ENCODE data around the gene GPC6. TPM values are rescaled to one million over a fixed set of nuclear protein-coding genes. Genes with fewer than 3 reads are reported as not detected.

GPC6 gene
- total RNA-seq, 5 donors from 2014 or later (not counting 1 experiment from before 2014, with no cell fraction given): 0.03 to 0.18 (median 0.06) TPM; not detected in 2

- DNase-seq: no peak
- ChIA-PET CTCF (interaction anchor here in 1 of 2 donors (0.6 kb wide), 1 partner anchor 174 kb away, joined by 5 read pairs; no protein-coding TSS in a partner anchor), POLR2A (interaction anchor here in 1 of 2 donors (0.6 kb wide), 1 partner anchor 103 kb away, joined by 4 read pairs; no protein-coding TSS in a partner anchor)
- Histone ChIP-seq H3K27me3 (replicated peaks in 1 of 2; ENCODE audit: control insufficient read depth in 2 of 2, extremely low read depth in 1 of 2, insufficient read depth in 2 of 2, low read length in 1 of 2) (peaks cover 0 to 5% of the 10 kb centered on the region in 2 experiments), H3K27ac (ENCODE audit: low read length) (no peak overlapping the region), H3K36me3 (ENCODE audit: control insufficient read depth in 2 of 2, extremely low read depth in 1 of 2, insufficient read depth in 1 of 2, low read length in 1 of 2) (no peaks in the 10 kb centered on the region), H3K9me3 (no peaks in the 10 kb centered on the region), H3K4me1 (ENCODE audit: control insufficient read depth in 1 of 2, extremely low read depth in 1 of 2, insufficient read depth in 2 of 2, low read length in 2 of 2) (peaks cover 0 to 2% of the 10 kb centered on the region in 2 experiments), H3K4me3 (ENCODE audit: control insufficient read depth in 1 of 2, extremely low read depth in 1 of 2, low read length in 1 of 2) (no peak overlapping the region)
- Mint-ChIP-seq H3K36me3 (no peaks in the 10 kb centered on the region), H3K4me3 (no peak overlapping the region), H3K27me3 (peaks cover 0 to 3% of the 10 kb centered on the region in 2 donors), H3K9me3 (no peaks in the 10 kb centered on the region), H3K27ac (no peak overlapping the region), H3K4me1 (peaks cover 0 to 6% (median 2%) of the 10 kb centered on the region in 3 donors)
- 33% methylated on average over 2 of the region's 7 CpGs for WGBS (ENCODE audit: insufficient coverage)
- no peak for ATAC-seq (replicated peaks in 1 of 4)
Observed at GRCh38 chr13:94303644-94304174, 1077.1 kb downstream of the GPC6 start.

GRCh38 chr13:94305033-94305432 is 1078.4 kb downstream of the GPC6 start:
- H3K27ac Mint-ChIP-seq: no peak overlapping the region
- POLR2A ChIA-PET: no interaction called here
- WGBS (ENCODE audit: insufficient coverage): no CpG with 5 or more reads among the region's 2 CpGs
- H3K27me3 Mint-ChIP-seq: peaks cover 0 to 3% of the 10 kb centered on the region in 2 donors
- DNase-seq (no peak), ATAC-seq (replicated peaks in 1 of 4) (no peak)
- H3K36me3 ChIP-seq (ENCODE audit: control insufficient read depth in 2 of 2, extremely low read depth in 1 of 2, insufficient read depth in 1 of 2, low read length in 1 of 2): no peaks in the 10 kb centered on the region
- H3K4me3 Mint-ChIP-seq: no peak overlapping the region
- H3K9me3 Mint-ChIP-seq: no peaks in the 10 kb centered on the region
- peaks cover 0 to 2% of the 10 kb centered on the region in 2 experiments for H3K4me1 ChIP-seq (ENCODE audit: control insufficient read depth in 1 of 2, extremely low read depth in 1 of 2, insufficient read depth in 2 of 2, low read length in 2 of 2)
- no peaks in the 10 kb centered on the region for H3K9me3 ChIP-seq
- H3K36me3 Mint-ChIP-seq: no peaks in the 10 kb centered on the region
- CTCF ChIA-PET: no interaction called here
- H3K27ac ChIP-seq (ENCODE audit: low read length): no peak overlapping the region
- H3K4me1 Mint-ChIP-seq: peaks cover 0 to 6% (median 2%) of the 10 kb centered on the region in 3 donors
- H3K4me3 ChIP-seq (ENCODE audit: control insufficient read depth in 1 of 2, extremely low read depth in 1 of 2, low read length in 1 of 2): no peak overlapping the region
- H3K27me3 ChIP-seq (replicated peaks in 1 of 2; ENCODE audit: control insufficient read depth in 2 of 2, extremely low read depth in 1 of 2, insufficient read depth in 2 of 2, low read length in 1 of 2): peaks cover 0 to 5% of the 10 kb centered on the region in 2 experiments

- H3K27me3 Mint-ChIP-seq: peaks cover 0 to 2% of the 10 kb centered on the region in 2 donors
- H3K36me3 ChIP-seq (ENCODE audit: control insufficient read depth in 2 of 2, extremely low read depth in 1 of 2, insufficient read depth in 1 of 2, low read length in 1 of 2): no peaks in the 10 kb centered on the region
- no peaks in the 10 kb centered on the region for H3K9me3 Mint-ChIP-seq
- ATAC-seq (replicated peaks in 1 of 4): no peak
- peaks cover 0 to 2% of the 10 kb centered on the region in 2 experiments for H3K4me1 ChIP-seq (ENCODE audit: control insufficient read depth in 1 of 2, extremely low read depth in 1 of 2, insufficient read depth in 2 of 2, low read length in 2 of 2)
- POLR2A ChIA-PET: interaction anchor here in 1 of 2 donors (0.5 kb wide), 1 partner anchor 22 kb away, joined by 3 read pairs; no protein-coding TSS in a partner anchor
- H3K27ac Mint-ChIP-seq: no peak overlapping the region
- no peak overlapping the region for H3K4me3 ChIP-seq (ENCODE audit: control insufficient read depth in 1 of 2, extremely low read depth in 1 of 2, low read length in 1 of 2)
- H3K4me3 Mint-ChIP-seq: no peak overlapping the region
- H3K27me3 ChIP-seq (replicated peaks in 1 of 2; ENCODE audit: control insufficient read depth in 2 of 2, extremely low read depth in 1 of 2, insufficient read depth in 2 of 2, low read length in 1 of 2): peaks cover 0 to 5% of the 10 kb centered on the region in 2 experiments
- CTCF ChIA-PET: no interaction called here
- no peaks in the 10 kb centered on the region for H3K9me3 ChIP-seq
- H3K27ac ChIP-seq (ENCODE audit: low read length): no peak overlapping the region
- no CpG with 5 or more reads among the region's 1 CpG for WGBS (ENCODE audit: insufficient coverage)
- no peak for DNase-seq
- H3K36me3 Mint-ChIP-seq: no peaks in the 10 kb centered on the region
- peaks cover 0 to 6% (median 2%) of the 10 kb centered on the region in 3 donors for H3K4me1 Mint-ChIP-seq
Observed at GRCh38 chr13:94305463-94305862, 1078.9 kb downstream of the GPC6 start.

- Histone ChIP-seq H3K27ac (ENCODE audit: low read length) (no peak overlapping the region), H3K36me3 (ENCODE audit: control insufficient read depth in 2 of 2, extremely low read depth in 1 of 2, insufficient read depth in 1 of 2, low read length in 1 of 2) (no peaks in the 10 kb centered on the region), H3K4me1 (ENCODE audit: control insufficient read depth in 1 of 2, extremely low read depth in 1 of 2, insufficient read depth in 2 of 2, low read length in 2 of 2) (peaks cover 0 to 2% of the 10 kb centered on the region in 2 experiments), H3K27me3 (replicated peaks in 1 of 2; ENCODE audit: control insufficient read depth in 2 of 2, extremely low read depth in 1 of 2, insufficient read depth in 2 of 2, low read length in 1 of 2) (peaks cover 0 to 5% of the 10 kb centered on the region in 2 experiments), H3K4me3 (ENCODE audit: control insufficient read depth in 1 of 2, extremely low read depth in 1 of 2, low read length in 1 of 2) (no peak overlapping the region), H3K9me3 (no peaks in the 10 kb centered on the region)
- peaks cover 0 to 3% of the 10 kb centered on the region in 2 donors for H3K27me3 Mint-ChIP-seq
- DNase-seq (no peak), ATAC-seq (replicated peaks in 1 of 4) (no peak)
- no peaks in the 10 kb centered on the region for H3K36me3 Mint-ChIP-seq
- H3K27ac Mint-ChIP-seq: no peak overlapping the region
- ChIA-PET POLR2A (interaction anchor here in 1 of 2 donors (0.5 kb wide), 1 partner anchor 21 kb away, joined by 3 read pairs; no protein-coding TSS in a partner anchor), CTCF (no interaction called here)
- peaks cover 0 to 6% (median 2%) of the 10 kb centered on the region in 3 donors for H3K4me1 Mint-ChIP-seq
- H3K4me3 Mint-ChIP-seq: no peak overlapping the region
- WGBS (ENCODE audit: insufficient coverage): no CpG with 5 or more reads among the region's 4 CpGs
- H3K9me3 Mint-ChIP-seq: no peaks in the 10 kb centered on the region
Observed at GRCh38 chr13:94305934-94306333, 1079.3 kb downstream of the GPC6 start.

GRCh38 chr13:94308832-94309231 is 1082.2 kb downstream of the GPC6 start:
- Mint-ChIP-seq H3K27me3 (peaks cover 0 to 3% of the 10 kb centered on the region in 2 donors), H3K9me3 (no peaks in the 10 kb centered on the region), H3K36me3 (no peaks in the 10 kb centered on the region), H3K27ac (no peak overlapping the region), H3K4me1 (peaks cover 6 to 11% (median 7%) of the 10 kb centered on the region in 3 donors), H3K4me3 (no peak overlapping the region)
- H3K27ac ChIP-seq (ENCODE audit: low read length): no peak overlapping the region
- CTCF ChIA-PET: no interaction called here
- no peak overlapping the region for H3K4me3 ChIP-seq (ENCODE audit: control insufficient read depth in 1 of 2, extremely low read depth in 1 of 2, low read length in 1 of 2)
- H3K27me3 ChIP-seq (replicated peaks in 1 of 2; ENCODE audit: control insufficient read depth in 2 of 2, extremely low read depth in 1 of 2, insufficient read depth in 2 of 2, low read length in 1 of 2): no peaks in the 10 kb centered on the region
- H3K4me1 ChIP-seq (ENCODE audit: control insufficient read depth in 1 of 2, extremely low read depth in 1 of 2, insufficient read depth in 2 of 2, low read length in 2 of 2): peaks cover 2 to 5% of the 10 kb centered on the region in 2 experiments
- ATAC-seq (replicated peaks in 1 of 4) (no peak), DNase-seq (no peak)
- no peaks in the 10 kb centered on the region for H3K36me3 ChIP-seq (ENCODE audit: control insufficient read depth in 2 of 2, extremely low read depth in 1 of 2, insufficient read depth in 1 of 2, low read length in 1 of 2)
- POLR2A ChIA-PET: no interaction called here
- H3K9me3 ChIP-seq: no peaks in the 10 kb centered on the region
- 43% methylated on average over 1 of the region's 4 CpGs for WGBS (ENCODE audit: insufficient coverage)

- ATAC-seq (replicated peaks in 1 of 4) (no peak), DNase-seq (no peak)
- Mint-ChIP-seq H3K4me1 (peaks cover 2 to 11% (median 7%) of the 10 kb centered on the region in 3 donors), H3K36me3 (no peaks in the 10 kb centered on the region), H3K27ac (no peak overlapping the region), H3K4me3 (no peak overlapping the region), H3K9me3 (no peaks in the 10 kb centered on the region), H3K27me3 (peaks cover 0 to 3% of the 10 kb centered on the region in 2 donors)
- Histone ChIP-seq H3K36me3 (ENCODE audit: control insufficient read depth in 2 of 2, extremely low read depth in 1 of 2, insufficient read depth in 1 of 2, low read length in 1 of 2) (no peaks in the 10 kb centered on the region), H3K27ac (ENCODE audit: low read length) (no peak overlapping the region), H3K27me3 (replicated peaks in 1 of 2; ENCODE audit: control insufficient read depth in 2 of 2, extremely low read depth in 1 of 2, insufficient read depth in 2 of 2, low read length in 1 of 2) (no peaks in the 10 kb centered on the region), H3K4me3 (ENCODE audit: control insufficient read depth in 1 of 2, extremely low read depth in 1 of 2, low read length in 1 of 2) (no peak overlapping the region), H3K9me3 (no peaks in the 10 kb centered on the region), H3K4me1 (ENCODE audit: control insufficient read depth in 1 of 2, extremely low read depth in 1 of 2, insufficient read depth in 2 of 2, low read length in 2 of 2) (peaks cover 0 to 5% of the 10 kb centered on the region in 2 experiments)
- CTCF ChIA-PET: interaction anchor here in 1 of 2 donors (0.5 kb wide), 1 partner anchor 37 kb away, joined by 5 read pairs; no protein-coding TSS in a partner anchor
- no CpG with 5 or more reads among the region's 3 CpGs for WGBS (ENCODE audit: insufficient coverage)
- POLR2A ChIA-PET: no interaction called here
Observed at GRCh38 chr13:94309576-94309975, 1083.0 kb downstream of the GPC6 start.

Measured in T-cell (primary cell).